ENCODE results near the gene DDX31.

DNA sequence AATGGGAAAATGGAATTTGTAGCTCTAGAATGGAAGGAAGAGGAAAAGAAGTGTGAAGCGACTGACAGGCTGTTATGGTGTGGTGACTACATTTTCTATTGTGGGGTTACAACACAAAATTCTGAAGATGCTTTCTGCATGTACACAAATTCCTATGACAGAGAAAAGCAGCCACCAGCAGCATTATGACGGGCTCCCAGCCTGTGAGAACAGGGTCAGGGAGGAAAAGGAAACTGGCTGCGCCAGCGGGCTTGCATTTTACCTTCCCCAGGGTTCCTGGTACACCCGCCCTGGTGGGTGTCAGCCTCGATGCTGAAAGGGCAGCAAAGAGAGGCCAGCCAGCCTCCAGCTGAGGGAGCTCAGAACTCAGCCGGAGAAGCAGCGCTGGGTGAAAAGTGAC lies 41.0 kb downstream of the DDX31 start:
- TF ChIP-seq CTCF (IDR thresholded peaks at IDR 0.05; ENCODE audit: low read depth, low read length, poor library complexity, severe bottlenecking): no peak
- no peak for TF ChIP-seq EZH2phosphoT487 (IDR thresholded peaks at IDR 0.05; ENCODE audit: borderline replicate concordance, low read length)

All from DOHH2 (cell line).